Tibial nerve (tissue), 4 donors: ENCODE measurements around the gene ZNF541.

Source experiments
- CTCF ChIP-seq, 5 experiments: fragments of 200-600 bp in 3 of 5; fragments of 450-650 bp in 2 of 5; sonication (generic) in 3 of 5; IDR thresholded peaks; one replicate each; pipeline ENCODE4 v1.5.1; 2016 to 2019; ENCODE audit warnings: antibody characterized with exemption in 5 of 5, mild to moderate bottlenecking in 3 of 5, moderate library complexity in 2 of 5
- EP300 ChIP-seq, 2 donors: sonication (generic); formaldehyde crosslinking; IDR thresholded peaks; one replicate each; pipeline ENCODE4 v1.6.1; 2017; ENCODE audit warnings: antibody characterized with exemption in 2 of 2, mild to moderate bottlenecking in 1 of 2

GRCh38 chr19:47614021-47614295 lies 41.0 kb upstream of the ZNF541 start:
- TF ChIP-seq CTCF (IDR thresholded peaks at IDR 0.05) (no peak), EP300 (IDR thresholded peaks at IDR 0.05) (no peak)
